H7 (cell line): ENCODE data around the gene SRGN. TPM values are rescaled to one million over a fixed set of nuclear protein-coding genes. Genes with fewer than 3 reads are reported as not detected.

Experiments
- total RNA-seq: library from RNA; depleted of rRNA; stranded (reverse); fragments of >200 nt; shearing (Covaris generic); gene quantifications from 2 replicates; pipeline ENCODE4 v1.2.3, GENCODE V29; 2014; rRNA removed

The SRGN gene
- total RNA-seq, 1 experiment from 2014 or later = not detected

Other genes with a start within 250 kb of the SRGN start
- 50.8 and 68.7 TPM in 2 replicates for gene DDX50, start 186.8 kb upstream of the SRGN start, total RNA-seq
- 121 and 145 TPM in 2 replicates for gene DDX21, start 131.9 kb upstream of the SRGN start, total RNA-seq
- 38.2 and 41.4 TPM in 2 replicates for gene KIFBP, start 99.3 kb upstream of the SRGN start, total RNA-seq
- gene VPS26A, start 36.1 kb downstream of the SRGN start, total RNA-seq = 12.4 and 14.9 TPM in 2 replicates
- 38.7 and 45.1 TPM in 2 replicates for gene SUPV3L1, start 92.1 kb downstream of the SRGN start, total RNA-seq
- gene HKDC1, start 132.2 kb downstream of the SRGN start, total RNA-seq = 0.03 TPM in 1 of 2 replicates, not detected in the other
- gene HK1, start 190.4 kb downstream of the SRGN start, total RNA-seq = 110 and 114 TPM in 2 replicates